BJ (cell line): Measurements from ENCODE around the gene DMBX1. TPM values are rescaled to one million over a fixed set of nuclear protein-coding genes. Genes with fewer than 3 reads are reported as not detected.

Experiments
- CTCF ChIA-PET: fragments of 350-600 bp; formaldehyde crosslinking; extraction: SDS; loops from one replicate; lab custom pipeline; 2021; ENCODE audit warnings: antibody characterized with exemption, inconsistent platforms; lab: Yijun Ruan, JAX
- POLR2A ChIA-PET: fragments of 300-600 bp; sonication (Branson Sonifier 250); formaldehyde crosslinking; extraction: SDS; loops from one replicate; lab custom pipeline; 2021; ENCODE audit warnings: antibody characterized with exemption; lab: Charles Lee
- DNase-seq: peaks from one replicate; pipeline ENCODE4 v3.0.0-alpha.2; 2011; ENCODE audit warnings: low read depth
- H3K27me3 ChIP-seq: 2 replicates; pipeline ENCODE4 v1.6.0; 2011; ENCODE audit warnings: low read length; ENCODE audit not compliant: control insufficient read depth, insufficient read depth
- H3K36me3 ChIP-seq: 2 replicates; pipeline ENCODE4 v1.5.1; 2011; ENCODE audit warnings: low read length; ENCODE audit not compliant: control insufficient read depth, insufficient read depth
- H3K4me3 ChIP-seq: 2 replicates; pipeline ENCODE4 v1.5.1; 2011; ENCODE audit warnings: low read depth, mild to moderate bottlenecking, control low read depth, low read length
- CTCF ChIP-seq: IDR thresholded peaks from 2 replicates; pipeline ENCODE4 v1.5.1; 2011; ENCODE audit warnings: low read depth, mild to moderate bottlenecking, control low read depth, inconsistent platforms, low read length, moderate library complexity; ENCODE audit not compliant: insufficient read depth
- polyA plus RNA-seq: library from polyadenylated mRNA; depleted of rRNA; stranded (reverse); fragments of >200 nt; gene quantifications from 2 replicates; pipeline ENCODE4 v1.2.3, GENCODE V29; 2011; rRNA removed

DMBX1 gene
- polyA plus RNA-seq, 1 experiment, result not detected

- DNase-seq, result no peak
- ChIA-PET POLR2A (no interaction called here), CTCF (interaction anchor here (0.7 to 6.7 kb wide), 7 partner anchors 8 to 96 kb away, joined by 3 to 38 read pairs (median 8); no protein-coding TSS in a partner anchor)
- H3K27me3 ChIP-seq, result peaks cover 9% of the 10 kb centered on the region
- H3K4me3 ChIP-seq, result no peak overlapping the region
- no peaks in the 10 kb centered on the region for H3K36me3 ChIP-seq
- no peak for TF ChIP-seq CTCF
Observed at GRCh38 chr1:46538147-46538546, 48.5 kb downstream of the DMBX1 start.

Other genes starting within 250 kb of the DMBX1 start
- gene RAD54L, start 242.1 kb upstream of the DMBX1 start, polyA plus RNA-seq, result 4.3 and 5.6 TPM in 2 replicates
- 70.5 and 101 TPM in 2 replicates for gene LRRC41, start 186.2 kb upstream of the DMBX1 start, polyA plus RNA-seq
- gene UQCRH, start 186.1 kb upstream of the DMBX1 start, polyA plus RNA-seq, result 188 and 449 TPM in 2 replicates
- gene NSUN4, start 149.0 kb upstream of the DMBX1 start, polyA plus RNA-seq, result 24.0 and 24.2 TPM in 2 replicates
- 1.3 and 1.8 TPM in 2 replicates for gene FAAH, start 95.5 kb upstream of the DMBX1 start, polyA plus RNA-seq
- not detected in 2 replicates for gene KNCN, start 61.8 kb downstream of the DMBX1 start, polyA plus RNA-seq
- 25.7 and 30.1 TPM in 2 replicates for gene MKNK1, start 114.4 kb downstream of the DMBX1 start, polyA plus RNA-seq
- gene MOB3C, start 127.0 kb downstream of the DMBX1 start, polyA plus RNA-seq, result 10.4 and 11.6 TPM in 2 replicates
- gene ATPAF1, start 178.5 kb downstream of the DMBX1 start, polyA plus RNA-seq, result 37.0 and 67.2 TPM in 2 replicates
- gene TEX38, start 182.0 kb downstream of the DMBX1 start, polyA plus RNA-seq, result 0.07 TPM in 1 of 2 replicates, not detected in the other
- 30.4 and 49.4 TPM in 2 replicates for gene EFCAB14, start 229.3 kb downstream of the DMBX1 start, polyA plus RNA-seq